Liver (tissue), 9 donors: ENCODE results near the gene NCAM1. TPM values are rescaled to one million over a fixed set of nuclear protein-coding genes. Genes with fewer than 3 reads are reported as not detected.
A peak's percentile ranks its signal among the peaks of the same experiment; 100 is the strongest.

Experiments used
- DNase-seq: peaks from one replicate; pipeline ENCODE4 v3.0.0-alpha.2; 2017; ENCODE audit warnings: low spot score
- H3K27ac ChIP-seq, 2 donors: one replicate each; pipeline ENCODE4 v1.7.0; 2013; ENCODE audit warnings: inconsistent platforms in 2 of 2, low read length in 2 of 2, control low read depth in 1 of 2, low read depth in 1 of 2, mild to moderate bottlenecking in 1 of 2
- H3K27me3 ChIP-seq, 4 donors: one replicate each; pipeline versions ENCODE4 v1.6.1 to v1.7.0; 2013; ENCODE audit warnings: low read length in 3 of 4, inconsistent platforms in 1 of 4, mild to moderate bottlenecking in 1 of 4, moderate library complexity in 1 of 4; ENCODE audit not compliant: control insufficient read depth in 4 of 4, insufficient read depth in 4 of 4
- H3K36me3 ChIP-seq, 4 donors: one replicate each; pipeline versions ENCODE4 v1.6.1 to v1.7.0; 2013; ENCODE audit warnings: low read length in 3 of 4, mild to moderate bottlenecking in 3 of 4, low read depth in 1 of 4, moderate library complexity in 1 of 4; ENCODE audit not compliant: control insufficient read depth in 4 of 4, insufficient read depth in 3 of 4
- H3K4me1 ChIP-seq, 4 donors: one replicate each; pipeline versions ENCODE4 v1.6.1 to v1.7.0; 2013; ENCODE audit warnings: low read length in 3 of 4, mild to moderate bottlenecking in 3 of 4, moderate library complexity in 1 of 4; ENCODE audit not compliant: control insufficient read depth in 4 of 4, insufficient read depth in 4 of 4
- H3K4me3 ChIP-seq, 3 donors: one replicate each; pipeline versions ENCODE4 v1.6.1 to v1.7.0; 2013; ENCODE audit warnings: low read length in 3 of 3, control low read depth in 1 of 3, low read depth in 1 of 3, mild to moderate bottlenecking in 1 of 3
- H3K9ac ChIP-seq, 2 donors: one replicate each; pipeline ENCODE4 v1.7.0; 2013; ENCODE audit warnings: low read length in 2 of 2, mild to moderate bottlenecking in 2 of 2, moderate library complexity in 2 of 2, control low read depth in 1 of 2, low read depth in 1 of 2
- H3K9me3 ChIP-seq, 4 donors: one replicate each; pipeline versions ENCODE4 v1.6.1 to v1.7.0; 2013; ENCODE audit warnings: low read length in 3 of 4; ENCODE audit not compliant: control insufficient read depth in 4 of 4
- ATF3 ChIP-seq: IDR thresholded peaks from 2 replicates; pipeline ENCODE4 v1.6.1; 2016; ENCODE audit warnings: antibody characterized with exemption
- CTCF ChIP-seq: fragments of 150-350 bp; IDR thresholded peaks from 2 replicates; pipeline ENCODE4 v1.5.1; 2017; ENCODE audit warnings: improper control_type of control experiment, low read depth, low read length; ENCODE audit not compliant: missing input control
- EGR1 ChIP-seq, 2 donors: IDR thresholded peaks; 2 replicates each; pipeline ENCODE4 v1.6.1; 2016 to 2018; ENCODE audit warnings: antibody characterized with exemption in 2 of 2, low read depth in 2 of 2
- FOXA1 ChIP-seq: IDR thresholded peaks from 2 replicates; pipeline ENCODE4 v1.6.1; 2016; ENCODE audit warnings: antibody characterized with exemption
- FOXA2 ChIP-seq: IDR thresholded peaks from 2 replicates; pipeline ENCODE4 v1.6.1; 2016; ENCODE audit warnings: antibody characterized with exemption
- GABPA ChIP-seq, 2 donors: IDR thresholded peaks in 1 of 2; conservative IDR thresholded peaks in 1 of 2; 2 replicates each; pipeline ENCODE4 v1.6.1; 2016; ENCODE audit warnings: antibody characterized with exemption in 2 of 2, mild to moderate bottlenecking in 1 of 2, moderate library complexity in 1 of 2
- HNF4A ChIP-seq, 2 donors: conservative IDR thresholded peaks; 2 replicates each; pipeline ENCODE4 v1.6.1; 2016; ENCODE audit warnings: antibody characterized with exemption in 2 of 2, mild to moderate bottlenecking in 2 of 2
- HNF4G ChIP-seq: IDR thresholded peaks from 2 replicates; pipeline ENCODE4 v1.6.1; 2016; ENCODE audit warnings: antibody characterized with exemption
- MAX ChIP-seq: IDR thresholded peaks from 2 replicates; pipeline ENCODE4 v1.6.1; 2016; ENCODE audit warnings: antibody characterized with exemption
- NR2F2 ChIP-seq: IDR thresholded peaks from 2 replicates; pipeline ENCODE4 v1.6.1; 2016; ENCODE audit warnings: antibody characterized with exemption
- RAD21 ChIP-seq, 2 donors: IDR thresholded peaks; 2 replicates each; pipeline ENCODE4 v1.6.1; 2016; ENCODE audit warnings: antibody characterized with exemption in 2 of 2, mild to moderate bottlenecking in 2 of 2
- REST ChIP-seq: IDR thresholded peaks from 2 replicates; pipeline ENCODE4 v1.6.1; 2016; ENCODE audit warnings: antibody characterized with exemption, mild to moderate bottlenecking
- RXRA ChIP-seq, 2 donors: IDR thresholded peaks; 2 replicates each; pipeline ENCODE4 v1.6.1; 2017 to 2018; ENCODE audit warnings: antibody characterized with exemption in 2 of 2, mild to moderate bottlenecking in 1 of 2
- SP1 ChIP-seq: IDR thresholded peaks from 2 replicates; pipeline ENCODE4 v1.6.1; 2018; ENCODE audit warnings: antibody characterized with exemption, mild to moderate bottlenecking
- TAF1 ChIP-seq: conservative IDR thresholded peaks from 2 replicates; pipeline ENCODE4 v1.6.1; 2016; ENCODE audit warnings: antibody characterized with exemption, mild to moderate bottlenecking
- YY1 ChIP-seq: IDR thresholded peaks from 2 replicates; pipeline ENCODE4 v1.6.1; 2016; ENCODE audit warnings: antibody characterized with exemption, mild to moderate bottlenecking
- ZBTB33 ChIP-seq: IDR thresholded peaks from 2 replicates; pipeline ENCODE4 v1.6.1; 2016; ENCODE audit warnings: antibody characterized with exemption
- WGBS: extraction: QIAGEN DNeasy Blood & Tissue Kit; methylation state at CpG from one replicate; pipeline ENCODE4 v1.1.7; 2013; 5-methylcytosine and 5-hydroxymethylcytosine counted together
- polyA plus RNA-seq, 2 donors: library from polyadenylated mRNA; stranded (reverse) in 1 of 2; unstranded in 1 of 2; fragments of 200-250 nt in 1 of 2; fragments of >200 nt in 1 of 2; fragmentation: Nextera tagmentation in 1 of 2; extraction: Ambion mirVana in 1 of 2; gene quantifications; one replicate each; pipeline versions ENCODE4 v1.2.1 to v1.2.3, GENCODE V29; 2013 to 2015
- total RNA-seq, 2 donors: library from RNA; depleted of rRNA; stranded (reverse); fragments of >200 nt; gene quantifications; one replicate each; pipeline ENCODE4 v1.2.3, GENCODE V29; 2014
- donor health status: healthy.
- donor health status: healthy.
- donor health status: healthy.
- donor health status: healthy.
- donor health status: healthy.

NCAM1 gene
- total and polyA plus RNA-seq, 4 donors: 0.65 to 2.1 (median 0.88) TPM

- Histone ChIP-seq H3K4me3 (no peak overlapping the region), H3K4me1 (no peaks in the 10 kb centered on the region), H3K9me3 (no peaks in the 10 kb centered on the region), H3K27ac (no peak overlapping the region), H3K36me3 (no peaks in the 10 kb centered on the region), H3K27me3 (peaks cover 0 to 2% (median 0%) of the 10 kb centered on the region in 4 donors), H3K9ac (no peak overlapping the region)
- DNase-seq: no peak
- 67% methylated on average over 5 of the region's 5 CpGs for WGBS
- TF ChIP-seq NR2F2 (peak; percentile 40), EGR1 (IDR thresholded peaks at IDR 0.05; ENCODE audit: low read depth in 2 of 2) (no peak)
These were observed 232.7 kb downstream of the NCAM1 start for GRCh38 chr11:113193946-113194345.

- H3K4me1 ChIP-seq: no peaks in the 10 kb centered on the region
- H3K4me3 ChIP-seq: no peak overlapping the region
- H3K27me3 ChIP-seq: no peaks in the 10 kb centered on the region
- no peak overlapping the region for H3K9ac ChIP-seq
- 74% methylated on average over 3 of the region's 3 CpGs for WGBS
- TF ChIP-seq ZBTB33 (no peak), ATF3 (no peak), HNF4G (no peak), MAX (no peak), FOXA2 (no peak), TAF1 (no peak), SP1 (no peak), YY1 (no peak), HNF4A (conservative IDR thresholded peaks at IDR 0.05) (no peak), CTCF (no peak), EGR1 (IDR thresholded peaks at IDR 0.05; ENCODE audit: low read depth in 2 of 2) (no peak), FOXA1 (no peak), RXRA (IDR thresholded peaks at IDR 0.05) (no peak), RAD21 (IDR thresholded peaks at IDR 0.05) (no peak), NR2F2 (no peak), REST (no peak), GABPA (IDR thresholded peaks at IDR 0.05 in 1 of 2, conservative IDR thresholded peaks at IDR 0.05 in 1 of 2) (no peak)
- DNase-seq: no peak
- H3K9me3 ChIP-seq: no peaks in the 10 kb centered on the region
- H3K36me3 ChIP-seq: no peaks in the 10 kb centered on the region
- no peak overlapping the region for H3K27ac ChIP-seq
These were observed 234.5 kb downstream of the NCAM1 start for GRCh38 chr11:113195728-113196127.
